Measurements from ENCODE around the gene GALNS.

DNA sequence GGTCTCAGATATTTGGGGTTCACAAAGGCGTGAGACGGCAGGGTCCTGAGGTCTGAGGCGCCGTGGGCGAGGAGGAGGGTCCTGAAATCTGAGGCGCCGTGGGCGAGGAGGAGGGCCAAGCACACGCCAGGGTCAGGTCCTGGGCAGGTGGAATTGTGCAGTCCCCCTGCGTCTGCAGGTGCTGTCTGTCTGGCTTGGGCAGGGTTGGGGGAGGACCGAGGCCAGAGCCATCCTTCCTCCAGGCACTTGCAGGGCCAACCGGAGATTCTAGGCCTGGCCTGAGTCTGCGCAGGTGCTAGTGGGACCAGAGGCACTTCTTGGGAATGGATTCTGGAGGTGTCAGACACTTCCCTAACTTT lies 42.6 kb downstream of the GALNS start:
- TF ChIP-seq, protein P1, sequence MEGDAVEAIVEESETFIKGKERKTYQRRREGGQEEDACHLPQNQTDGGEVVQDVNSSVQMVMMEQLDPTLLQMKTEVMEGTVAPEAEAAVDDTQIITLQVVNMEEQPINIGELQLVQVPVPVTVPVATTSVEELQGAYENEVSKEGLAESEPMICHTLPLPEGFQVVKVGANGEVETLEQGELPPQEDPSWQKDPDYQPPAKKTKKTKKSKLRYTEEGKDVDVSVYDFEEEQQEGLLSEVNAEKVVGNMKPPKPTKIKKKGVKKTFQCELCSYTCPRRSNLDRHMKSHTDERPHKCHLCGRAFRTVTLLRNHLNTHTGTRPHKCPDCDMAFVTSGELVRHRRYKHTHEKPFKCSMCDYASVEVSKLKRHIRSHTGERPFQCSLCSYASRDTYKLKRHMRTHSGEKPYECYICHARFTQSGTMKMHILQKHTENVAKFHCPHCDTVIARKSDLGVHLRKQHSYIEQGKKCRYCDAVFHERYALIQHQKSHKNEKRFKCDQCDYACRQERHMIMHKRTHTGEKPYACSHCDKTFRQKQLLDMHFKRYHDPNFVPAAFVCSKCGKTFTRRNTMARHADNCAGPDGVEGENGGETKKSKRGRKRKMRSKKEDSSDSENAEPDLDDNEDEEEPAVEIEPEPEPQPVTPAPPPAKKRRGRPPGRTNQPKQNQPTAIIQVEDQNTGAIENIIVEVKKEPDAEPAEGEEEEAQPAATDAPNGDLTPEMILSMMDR (IDR thresholded peaks at IDR 0.05; ENCODE audit: low read length): no peak
- no peak for TF ChIP-seq EZH2 (IDR thresholded peaks at IDR 0.05; ENCODE audit: borderline replicate concordance, low read length)

All from OCI-LY1 (cell line).